MM.1S (cell line): ENCODE data around the gene CCDC187.

Source experiments
- DNase-seq: peaks from one replicate; pipeline ENCODE4 v3.0.0-alpha.2; 2015
- H2AFZ ChIP-seq: fragments of 300-600 bp; sonication (generic); 2 replicates; pipeline ENCODE4 v1.6.0; 2016; ENCODE audit warnings: antibody characterized with exemption, low read length
- H3F3A ChIP-seq: fragments of 300-600 bp; sonication (generic); 2 replicates; pipeline ENCODE4 v1.6.1; 2016; ENCODE audit warnings: mild to moderate bottlenecking, antibody characterized with exemption, low read length, moderate library complexity, mixed read lengths; ENCODE audit not compliant: insufficient read depth
- H3K27ac ChIP-seq: fragments of 300-600 bp; sonication (generic); 2 replicates; pipeline ENCODE4 v1.5.1; 2016; ENCODE audit warnings: mild to moderate bottlenecking, low read length
- H3K27me3 ChIP-seq: fragments of 300-600 bp; sonication (generic); replicated peaks from 2 replicates; pipeline ENCODE4 v1.6.0; 2016; ENCODE audit warnings: low read length; ENCODE audit not compliant: insufficient read depth
- H3K36me3 ChIP-seq: fragments of 300-600 bp; sonication (generic); replicated peaks from 2 replicates; pipeline ENCODE4 v1.6.1; 2016; ENCODE audit warnings: mild to moderate bottlenecking, low read length, mixed read lengths; ENCODE audit not compliant: insufficient read depth
- H3K4me1 ChIP-seq: fragments of 300-600 bp; sonication (generic); 2 replicates; pipeline ENCODE4 v1.6.1; 2016; ENCODE audit warnings: low read length, mixed read lengths
- H3K4me2 ChIP-seq: fragments of 300-600 bp; sonication (generic); 2 replicates; pipeline ENCODE4 v1.6.0; 2016; ENCODE audit warnings: low read depth, low read length
- H3K4me3 ChIP-seq: fragments of 300-600 bp; sonication (generic); 2 replicates; pipeline ENCODE4 v1.5.1; 2016; ENCODE audit warnings: low read length, mixed read lengths
- H3K79me2 ChIP-seq: fragments of 300-600 bp; sonication (generic); 2 replicates; pipeline ENCODE4 v1.6.1; 2016; ENCODE audit warnings: mixed run types, low read length, mixed read lengths
- H3K9ac ChIP-seq: fragments of 300-600 bp; sonication (generic); 2 replicates; pipeline ENCODE4 v1.6.1; 2016; ENCODE audit warnings: low read length, mixed read lengths
- H3K9me2 ChIP-seq: fragments of 300-600 bp; sonication (generic); replicated peaks from 2 replicates; pipeline ENCODE4 v1.6.1; 2016; ENCODE audit warnings: mild to moderate bottlenecking, low read length, mixed read lengths; ENCODE audit not compliant: insufficient read depth
- H3K9me3 ChIP-seq: fragments of 300-600 bp; sonication (generic); replicated peaks from 2 replicates; pipeline ENCODE4 v1.6.1; 2016; ENCODE audit warnings: mild to moderate bottlenecking, low read length, mixed read lengths; ENCODE audit not compliant: insufficient read depth
- H4K20me1 ChIP-seq: fragments of 300-600 bp; sonication (generic); 2 replicates; pipeline ENCODE4 v1.6.1; 2016; ENCODE audit warnings: mild to moderate bottlenecking, low read length, moderate library complexity, mixed read lengths; ENCODE audit not compliant: insufficient read depth
- EZH2 ChIP-seq: fragments of 300-600 bp; sonication (generic); optimal IDR thresholded peaks from 2 replicates; pipeline ENCODE3; 2017; ENCODE audit warnings: low read depth, mild to moderate bottlenecking, antibody characterized with exemption, low read length, mixed read lengths
- EZH2phosphoT487 ChIP-seq: fragments of 300-600 bp; sonication (generic); IDR thresholded peaks from 2 replicates; pipeline ENCODE4 v1.6.1; 2018; ENCODE audit warnings: antibody characterized with exemption, low read length
- TF ChIP-seq, protein P1 (sequence below): fragments of 300-600 bp; sonication (generic); IDR thresholded peaks from 2 replicates; pipeline ENCODE4 v1.5.1; 2016; ENCODE audit warnings: antibody characterized with exemption, low read length, mixed read lengths

Gene CCDC187

DNA sequence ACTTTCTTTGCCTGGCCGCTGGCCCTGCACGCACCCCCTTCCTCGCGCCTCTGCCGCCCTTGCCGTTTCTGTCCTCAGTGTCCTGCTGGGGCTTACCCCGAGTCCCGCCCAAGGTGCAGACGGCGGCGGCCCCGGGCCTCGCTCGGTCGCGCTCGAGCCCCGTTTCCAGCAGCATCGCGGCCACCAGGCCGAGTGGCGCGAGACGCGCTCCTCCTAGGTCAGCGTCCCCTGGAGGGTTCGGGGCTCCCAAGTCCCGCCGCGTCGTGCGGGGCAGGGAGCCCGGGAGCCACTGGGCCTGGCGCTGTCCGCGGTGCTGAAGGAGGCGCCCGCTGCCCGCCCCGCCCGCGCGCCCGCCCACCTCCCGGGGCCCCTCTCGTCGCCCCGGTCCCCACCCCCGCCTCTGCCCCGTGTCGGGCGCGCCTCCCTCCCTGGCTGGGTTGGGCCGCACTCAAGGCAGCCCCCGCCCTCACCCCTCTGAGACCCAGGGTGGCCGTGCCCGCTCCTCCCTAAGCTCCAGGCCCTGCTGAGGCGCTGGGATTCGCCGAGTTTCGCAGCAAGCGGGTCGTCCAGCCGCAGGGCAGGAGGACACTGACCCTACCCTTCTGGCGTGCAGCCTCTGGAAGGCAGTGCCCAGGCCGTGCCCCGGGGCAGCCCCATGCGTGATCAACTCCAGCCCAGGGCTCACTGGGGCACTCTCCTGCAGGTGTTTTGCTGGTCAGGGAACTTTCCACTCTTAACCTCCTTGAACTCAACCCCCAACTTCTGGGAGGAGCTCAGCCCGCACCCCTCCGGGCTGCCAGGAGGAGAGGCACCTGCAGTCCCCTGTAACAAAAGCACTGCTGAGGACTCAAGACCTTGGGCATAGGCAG is 98.8 kb downstream of the CCDC187 start, which contains the start of gene LHX3:
TSS of gene LHX3 (minus strand) at position 291 of the 869 bp plus-strand sequence. CDS start at position 175, 116 bp downstream.
- Histone ChIP-seq H3K4me3 (no peak within 1 kb of the TSS), H3K4me1 (no peaks in the 10 kb centered on the region), H4K20me1 (no peaks in the 10 kb centered on the region; the same call in 1 of the 2 replicates), H3F3A (no peaks in the 10 kb centered on the region), H3K9me3 (no peaks in the 10 kb centered on the region), H3K36me3 (no peaks in the 10 kb centered on the region), H3K9ac (no peak within 1 kb of the TSS), H3K27me3 (peaks cover 39% of the 10 kb centered on the region), H3K27ac (no peak within 1 kb of the TSS), H3K9me2 (no peaks in the 10 kb centered on the region), H3K79me2 (no peaks in the 10 kb centered on the region), H2AFZ (no peak within 1 kb of the TSS), H3K4me2 (no peak within 1 kb of the TSS)
- no peak for DNase-seq
- no peak for TF ChIP-seq EZH2phosphoT487
- TF ChIP-seq, protein P1, sequence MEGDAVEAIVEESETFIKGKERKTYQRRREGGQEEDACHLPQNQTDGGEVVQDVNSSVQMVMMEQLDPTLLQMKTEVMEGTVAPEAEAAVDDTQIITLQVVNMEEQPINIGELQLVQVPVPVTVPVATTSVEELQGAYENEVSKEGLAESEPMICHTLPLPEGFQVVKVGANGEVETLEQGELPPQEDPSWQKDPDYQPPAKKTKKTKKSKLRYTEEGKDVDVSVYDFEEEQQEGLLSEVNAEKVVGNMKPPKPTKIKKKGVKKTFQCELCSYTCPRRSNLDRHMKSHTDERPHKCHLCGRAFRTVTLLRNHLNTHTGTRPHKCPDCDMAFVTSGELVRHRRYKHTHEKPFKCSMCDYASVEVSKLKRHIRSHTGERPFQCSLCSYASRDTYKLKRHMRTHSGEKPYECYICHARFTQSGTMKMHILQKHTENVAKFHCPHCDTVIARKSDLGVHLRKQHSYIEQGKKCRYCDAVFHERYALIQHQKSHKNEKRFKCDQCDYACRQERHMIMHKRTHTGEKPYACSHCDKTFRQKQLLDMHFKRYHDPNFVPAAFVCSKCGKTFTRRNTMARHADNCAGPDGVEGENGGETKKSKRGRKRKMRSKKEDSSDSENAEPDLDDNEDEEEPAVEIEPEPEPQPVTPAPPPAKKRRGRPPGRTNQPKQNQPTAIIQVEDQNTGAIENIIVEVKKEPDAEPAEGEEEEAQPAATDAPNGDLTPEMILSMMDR: no peak
- no peak for TF ChIP-seq EZH2

DNA sequence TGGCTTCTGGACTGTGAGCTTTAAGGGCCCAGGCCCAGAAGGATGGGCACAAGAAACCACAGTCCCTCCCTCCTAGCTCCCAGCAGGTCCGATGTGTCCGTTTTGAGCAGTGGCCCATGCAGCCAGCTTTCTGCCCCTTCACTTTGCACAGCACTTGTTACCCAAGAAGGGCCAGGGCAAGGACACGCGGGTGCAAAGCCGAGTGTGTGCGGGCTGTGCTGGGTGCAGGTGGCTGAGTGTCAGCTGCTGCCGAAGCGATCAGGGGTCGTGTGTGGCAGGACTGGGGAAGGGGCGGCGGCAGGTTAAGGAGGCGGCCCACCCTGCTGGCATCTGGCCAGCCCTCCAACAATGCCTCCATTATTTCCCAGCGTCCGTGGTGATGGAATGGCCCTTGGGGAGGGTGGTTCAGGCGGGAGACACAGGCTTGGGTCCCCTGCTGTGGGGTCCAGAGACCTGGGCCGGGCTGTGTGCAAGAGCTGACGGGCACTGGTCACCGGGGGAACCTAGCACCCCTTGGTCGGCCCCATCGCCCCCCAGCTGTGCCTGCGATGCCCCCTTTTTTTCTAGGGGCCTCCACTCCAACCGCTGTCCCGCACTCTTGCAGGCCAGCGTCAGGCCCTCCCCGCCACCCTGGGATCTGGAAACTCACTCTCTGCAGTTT is 99.6 kb downstream of the CCDC187 start:
- Histone ChIP-seq H3K9ac (no peak overlapping the region), H3K9me3 (no peaks in the 10 kb centered on the region), H3K4me3 (no peak overlapping the region), H4K20me1 (no peaks in the 10 kb centered on the region; the same call in 1 of the 2 replicates), H3K4me2 (no peak overlapping the region), H3K79me2 (no peaks in the 10 kb centered on the region), H3K36me3 (no peaks in the 10 kb centered on the region), H2AFZ (no peak overlapping the region), H3K4me1 (no peaks in the 10 kb centered on the region), H3K9me2 (no peaks in the 10 kb centered on the region), H3K27me3 (peaks cover 47% of the 10 kb centered on the region), H3F3A (no peaks in the 10 kb centered on the region), H3K27ac (no peak overlapping the region)
- TF ChIP-seq, protein P1: no peak
- TF ChIP-seq EZH2phosphoT487 (no peak), EZH2 (no peak)
- DNase-seq: no peak

DNA sequence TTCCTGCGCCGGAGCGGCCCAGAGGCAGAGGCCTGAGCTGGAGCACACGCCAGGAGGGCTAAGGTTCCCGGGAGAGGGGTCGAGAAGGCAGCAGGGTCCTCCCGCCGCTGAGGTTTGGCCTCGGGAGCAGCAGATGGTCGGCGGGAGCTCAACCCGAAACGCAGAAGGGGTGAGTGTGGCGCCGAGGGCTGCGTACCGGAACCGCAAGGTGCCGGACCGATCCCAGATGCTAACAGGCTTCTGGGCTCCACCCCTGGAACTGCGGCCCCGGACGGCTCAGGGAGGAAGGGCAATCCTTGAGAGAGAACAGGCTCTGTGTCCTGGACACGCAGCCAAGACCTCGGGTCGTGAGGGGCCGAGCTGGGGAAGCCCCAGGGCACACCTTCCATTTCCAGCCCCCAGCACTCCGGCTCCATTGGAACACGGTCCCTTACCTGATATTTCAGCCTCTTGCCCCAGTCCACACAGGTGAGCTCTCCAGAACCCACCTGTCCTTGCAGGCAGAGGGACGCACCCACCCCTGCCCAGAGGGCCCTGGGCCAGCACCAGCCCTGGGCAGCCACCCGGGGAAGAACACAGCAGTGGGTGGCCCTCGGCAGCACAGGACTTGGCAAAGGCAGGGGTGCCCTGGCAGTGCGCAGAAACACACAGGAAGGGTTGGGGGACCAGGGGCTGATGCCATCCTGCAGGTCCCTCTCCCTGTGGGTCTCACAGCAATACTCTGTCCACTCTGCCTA is 100.3 kb downstream of the CCDC187 start:
- DNase-seq: no peak
- Histone ChIP-seq H3K9me3 (no peaks in the 10 kb centered on the region), H3K79me2 (no peaks in the 10 kb centered on the region), H3K27ac (no peak overlapping the region), H2AFZ (no peak overlapping the region), H3K9ac (no peak overlapping the region), H3K9me2 (no peaks in the 10 kb centered on the region), H3F3A (no peaks in the 10 kb centered on the region), H3K36me3 (no peaks in the 10 kb centered on the region), H3K4me2 (no peak overlapping the region), H4K20me1 (no peaks in the 10 kb centered on the region; the same call in 1 of the 2 replicates), H3K4me1 (no peaks in the 10 kb centered on the region), H3K4me3 (no peak overlapping the region), H3K27me3 (peaks cover 51% of the 10 kb centered on the region)
- TF ChIP-seq EZH2phosphoT487 (no peak), EZH2 (no peak)
- TF ChIP-seq, protein P1: no peak
